Measurements from ENCODE around the gene KDM7A. TPM values are rescaled to one million over a fixed set of nuclear protein-coding genes. Genes with fewer than 3 reads are reported as not detected.

Gene KDM7A
- total and polyA plus RNA-seq, 2 of the 4 experiments (the other 2 are of a cell fraction): 1.5 to 2.3 TPM

GRCh38 chr7:140084972-140085371 lies 91.8 kb downstream of the KDM7A start:
- Histone ChIP-seq H3K27ac (ENCODE audit: insufficient read depth, low read length) (no peak overlapping the region), H4K8ac (ENCODE audit: low read depth in 2 of 2, low read length in 2 of 2) (no peak overlapping the region), H3K23ac (ENCODE audit: low read depth, low read length) (no peak overlapping the region), H4K5ac (ENCODE audit: low read depth, low read length) (no peak overlapping the region), H2BK15ac (ENCODE audit: low read depth, low read length) (no peak overlapping the region), H3K56ac (ENCODE audit: extremely low read depth, insufficient read depth, low read length) (no peak overlapping the region), H2AK9ac (replicated peaks; ENCODE audit: low read depth, low read length, poor library complexity) (no peak overlapping the region), H3K9me1 (ENCODE audit: insufficient read depth, low read length) (0 out of 2 replicates have a peak, but pooled peaks cover 3% of the 10 kb centered on the region), H3K4me2 (ENCODE audit: low read depth, low read length) (no peak overlapping the region), H3K79me1 (ENCODE audit: low read depth in 1 of 2, low read length in 2 of 2) (no peaks in the 10 kb centered on the region), H2BK120ac (ENCODE audit: low read depth, low read length) (no peak overlapping the region), H3K9me3 (ENCODE audit: control insufficient read depth, insufficient read depth, low read length) (no peaks in the 10 kb centered on the region), H3K4me1 (ENCODE audit: control insufficient read depth, insufficient read depth, low read length) (no peaks in the 10 kb centered on the region), H3K27me3 (ENCODE audit: control insufficient read depth, insufficient read depth, low read length) (no peaks in the 10 kb centered on the region; the same call in 1 of the 2 replicates), H3K4me3 (ENCODE audit: insufficient read depth, low read depth, low read length) (no peak overlapping the region), H3K18ac (ENCODE audit: low read depth, low read length) (no peak overlapping the region), H2AFZ (replicated peaks; ENCODE audit: low read length, poor library complexity) (no peak overlapping the region), H2BK20ac (ENCODE audit: low read depth, low read length) (no peak overlapping the region), H4K20me1 (ENCODE audit: insufficient read depth, low read length) (no peaks in the 10 kb centered on the region), H4K91ac (ENCODE audit: insufficient read depth, low read depth, low read length) (no peak overlapping the region), H3K14ac (replicated peaks; ENCODE audit: low read depth, low read length) (no peak overlapping the region), H2BK5ac (ENCODE audit: low read depth, low read length, poor library complexity, severe bottlenecking) (no peak overlapping the region), H3K36me3 (ENCODE audit: control insufficient read depth, insufficient read depth, low read length) (peaks cover 3% of the 10 kb centered on the region), H3K9ac (ENCODE audit: low read depth, low read length) (no peak overlapping the region), H2AK5ac (ENCODE audit: low read depth, low read length) (no peak overlapping the region), H3K4ac (ENCODE audit: low read depth, low read length) (no peak overlapping the region)
- in situ Hi-C loops (cut with MboI; ENCODE audit: low sequenced_read_pairs) (no loop called here), intact Hi-C loops (cut with micrococcal nuclease) (loop anchor here (5.0 kb wide), 1 partner anchor 37 kb away; no protein-coding TSS in a partner anchor), dilution Hi-C loops (cut with HindIII; ENCODE audit: low sequenced_read_pairs, unreplicated experiment) (no loop called here)
- ChIA-PET POLR2A (ENCODE audit: unreplicated experiment) (no interaction called here), CTCF (no interaction called here)
- no TSS peak for BruUV-seq (replicated peaks)
- no peak for ATAC-seq (ENCODE audit: low read depth)
- WGBS, 2 experiments (ENCODE audit: extremely low coverage in 2 of 2, insufficient read length in 1 of 2): 73% methylated on average over 2 of the region's 8 CpGs; no CpG with 5 or more reads in 1 of the 2 experiments
- DNase-seq: no peak
- no peak for TF ChIP-seq RAD21 (IDR thresholded peaks at IDR 0.05; ENCODE audit: low read length)
- no peak for TF ChIP-seq USF2 (IDR thresholded peaks at IDR 0.05; ENCODE audit: low read depth, low read length)
- TF ChIP-seq CTCF (conservative IDR thresholded peaks at IDR 0.05; ENCODE audit: low read depth, low read length): no peak
- TF ChIP-seq ELK1 (IDR thresholded peaks at IDR 0.05; ENCODE audit: borderline replicate concordance, low read depth, low read length): no peak
- no peak for TF ChIP-seq BHLHE40 (IDR thresholded peaks at IDR 0.05; ENCODE audit: low read depth, low read length)
- TF ChIP-seq CHD1 (IDR thresholded peaks at IDR 0.05; ENCODE audit: low read depth, low read length): no peak
- TF ChIP-seq RFX5 (IDR thresholded peaks at IDR 0.05; ENCODE audit: low read depth, low read length): no peak
- TF ChIP-seq MXI1 (IDR thresholded peaks at IDR 0.05; ENCODE audit: borderline replicate concordance, low read depth, low read length): no peak
- TF ChIP-seq MAFK (IDR thresholded peaks at IDR 0.05; ENCODE audit: low read depth, low read length): no peak
- no peak for TF ChIP-seq CEBPB (IDR thresholded peaks at IDR 0.05; ENCODE audit: low read depth, low read length)
- TF ChIP-seq POLR2A (IDR thresholded peaks at IDR 0.05; ENCODE audit: low read depth, low read length): no peak
- TF ChIP-seq RCOR1 (IDR thresholded peaks at IDR 0.05; ENCODE audit: insufficient replicate concordance, low read length): no peak
- TF ChIP-seq FOS (IDR thresholded peaks at IDR 0.05; ENCODE audit: low read depth, low read length): no peak
- TF ChIP-seq NFE2L2 (IDR thresholded peaks at IDR 0.05; ENCODE audit: low read depth, low read length): no peak
- TF ChIP-seq SMC3 (IDR thresholded peaks at IDR 0.05; ENCODE audit: low read depth, low read length): no peak
- no peak for TF ChIP-seq MAZ (IDR thresholded peaks at IDR 0.05; ENCODE audit: borderline replicate concordance, low read depth, low read length)
